K562 (cell line): Measurements from ENCODE around the gene LDAF1. TPM values are rescaled to one million over a fixed set of nuclear protein-coding genes. Genes with fewer than 3 reads are reported as not detected.

ENCODE experiments used
- ATAC-seq: fragments of 200-7000 bp; cut with Tn5 transposase; 3 replicates; pipeline ENCODE4 v1.9.1; 2020; ENCODE audit warnings: moderate library complexity
- BruUV-seq: library from RNA; stranded (reverse); fragments of 400-500 nt; replicated peaks from 2 replicates; lab custom pipeline; 2021; lab: Mats Ljungman, UMichigan
- CTCF ChIA-PET: fragments of 300-600 bp; formaldehyde crosslinking; extraction: SDS; loops from one replicate; lab custom pipeline; 2021; ENCODE audit warnings: low intra/inter-chr PET ratio; lab: Yijun Ruan, JAX
- POLR2A ChIA-PET: fragments of 300-600, 350-650 bp; sonication (Branson Sonifier 250); formaldehyde crosslinking; extraction: SDS; loops from one replicate; lab custom pipeline; 2021; ENCODE audit warnings: antibody characterized with exemption, inconsistent platforms; lab: Yijun Ruan, JAX
- DNase-seq, 4 experiments: peaks; one replicate each; pipeline versions ENCODE4 v3.0.0 to v3.0.0-alpha.2; 2011 to 2018; ENCODE audit warnings: low spot score in 3 of 4, mixed read lengths in 3 of 4; ENCODE audit errors: extremely low read depth in 1 of 4
- FAIRE-seq: peaks from 2 replicates; lab custom pipeline; 2011; peaks lifted over from hg19 to GRCh38; lab: Jason Lieb, UNC
- H2AFZ ChIP-seq: 2 replicates; pipeline ENCODE4 v1.6.0; 2011; ENCODE audit warnings: low read depth, low read length, control low read depth, inconsistent platforms
- H3K27ac ChIP-seq: fragments of 200-600 bp; 3 replicates; pipeline ENCODE4 v1.8.0; 2011; ENCODE audit warnings: low read depth, mild to moderate bottlenecking, control low read depth, inconsistent platforms, low read length, moderate library complexity, mixed read lengths; ENCODE audit errors: extremely low read depth
- H3K27me3 ChIP-seq, 2 experiments: fragments of 300-600 bp in 1 of 2; 2 replicates in 1 of 2; 3 replicates in 1 of 2; pipeline versions ENCODE4 v1.6.0 to v1.8.0; 2011; ENCODE audit warnings: inconsistent platforms in 2 of 2, low read length in 2 of 2, mild to moderate bottlenecking in 1 of 2, mixed read lengths in 1 of 2, moderate library complexity in 1 of 2; ENCODE audit not compliant: control insufficient read depth in 2 of 2, insufficient read depth in 2 of 2
- H3K36me3 ChIP-seq: fragments of 300-600 bp; 3 replicates; pipeline ENCODE4 v1.8.0; 2011; ENCODE audit warnings: mild to moderate bottlenecking, low read length, inconsistent platforms; ENCODE audit not compliant: control insufficient read depth, insufficient read depth
- H3K4me1 ChIP-seq, 2 experiments: fragments of 200-600 bp in 1 of 2; replicated peaks in 1 of 2; 2 replicates in 1 of 2; 3 replicates in 1 of 2; pipeline versions ENCODE4 v1.5.1 to v1.8.0; 2011; ENCODE audit warnings: inconsistent platforms in 2 of 2, low read length in 2 of 2, mild to moderate bottlenecking in 1 of 2, mixed read lengths in 1 of 2, moderate library complexity in 1 of 2; ENCODE audit not compliant: control insufficient read depth in 2 of 2, insufficient read depth in 2 of 2
- H3K4me2 ChIP-seq: 2 replicates; pipeline ENCODE4 v1.6.1; 2011; ENCODE audit warnings: low read length, control low read depth, inconsistent platforms, mixed read lengths; ENCODE audit not compliant: insufficient read depth
- H3K4me3 ChIP-seq: fragments of 200-600 bp; sonication (generic), shearing (Covaris generic); 2 replicates; pipeline ENCODE4 v1.5.1; 2016; ENCODE audit warnings: control low read depth, inconsistent platforms
- H3K79me2 ChIP-seq: fragments of 200-600 bp; 3 replicates; pipeline ENCODE4 v1.8.0; 2011; ENCODE audit warnings: low read length, inconsistent platforms; ENCODE audit not compliant: control insufficient read depth, insufficient read depth
- H3K9ac ChIP-seq, 2 experiments: 2 replicates each; pipeline versions ENCODE4 v1.6.0 to v1.6.1; 2011; ENCODE audit warnings: low read depth in 2 of 2, low read length in 2 of 2, control low read depth in 1 of 2, inconsistent platforms in 1 of 2, mild to moderate bottlenecking in 1 of 2, mixed read lengths in 1 of 2; ENCODE audit not compliant: insufficient read depth in 1 of 2
- H3K9me1 ChIP-seq: one replicate; pipeline ENCODE4 v1.6.0; 2011; ENCODE audit warnings: inconsistent platforms, mild to moderate bottlenecking, low read length, moderate library complexity; ENCODE audit not compliant: control insufficient read depth, insufficient read depth
- H3K9me3 ChIP-seq: replicated peaks from 2 replicates; pipeline ENCODE4 v1.5.1; 2011; ENCODE audit warnings: low read depth, low read length, inconsistent platforms; ENCODE audit not compliant: control insufficient read depth, insufficient read depth
- H4K20me1 ChIP-seq: replicated peaks from 2 replicates; pipeline ENCODE4 v1.6.1; 2011; ENCODE audit warnings: low read length, inconsistent platforms, mixed read lengths; ENCODE audit not compliant: control insufficient read depth, insufficient read depth
- MEIS2 ChIP-seq: fragments of 450-650 bp; IDR thresholded peaks from 2 replicates; pipeline ENCODE4 v1.6.1; 2014; ENCODE audit warnings: mild to moderate bottlenecking; ENCODE audit not compliant: partially characterized antibody
- PBX2 ChIP-seq, 2 experiments: IDR thresholded peaks in 1 of 2; conservative IDR thresholded peaks in 1 of 2; 2 replicates each; pipeline ENCODE4 v1.6.1; 2016; ENCODE audit warnings: low read depth in 2 of 2, mild to moderate bottlenecking in 1 of 2, missing compliant biosample characterization in 1 of 2, missing genetic modification characterization in 1 of 2, moderate library complexity in 1 of 2
- SMARCE1 ChIP-seq: fragments of 450-650 bp; IDR thresholded peaks from 2 replicates; pipeline ENCODE4 v1.7.1; 2016; ENCODE audit warnings: mild to moderate bottlenecking
- YY1 ChIP-seq, 3 experiments: IDR thresholded peaks; 2 replicates each; pipeline ENCODE4 v1.6.1; 2011; ENCODE audit warnings: low read length in 2 of 3, mild to moderate bottlenecking in 2 of 3, moderate library complexity in 2 of 3, borderline replicate concordance in 1 of 3, control low read depth in 1 of 3, low read depth in 1 of 3; ENCODE audit not compliant: insufficient read depth in 3 of 3, insufficient replicate concordance in 2 of 3, control insufficient read depth in 1 of 3, insufficient read length in 1 of 3; ENCODE audit errors: extremely low read depth in 1 of 3
- WGBS: fragments of 100-300 bp; shearing (Covaris generic); methylation state at CpG from one replicate; pipeline ENCODE4 v1.1.6; 2016; ENCODE audit warnings: low coverage, mixed read lengths; ENCODE audit not compliant: insufficient coverage; ENCODE audit errors: missing lambda C conversion rate; 5-methylcytosine and 5-hydroxymethylcytosine counted together
- in situ Hi-C: fragments of 300-500 bp; cut with MboI; formaldehyde crosslinking; loops from 4 replicates; pipeline ENCODE4 v1.15.0; 2018; ENCODE audit warnings: inconsistent platforms, mixed read lengths
- intact Hi-C: fragments of 100-400 bp; cut with micrococcal nuclease; formaldehyde crosslinking; loops from 2 replicates; pipeline ENCODE4 v1.14.2; 2022
- polyA plus RNA-seq, 8 experiments: library from polyadenylated mRNA; depleted of rRNA in 4 of 8; stranded (reverse) in 5 of 8; unstranded in 3 of 8; fragments of >200 nt; fragmentation: Nextera tagmentation in 2 of 8; fragmentation: Illumina TruSeq in 1 of 8; extraction: Ambion mirVana in 2 of 8; extraction: Trizol in 1 of 8; gene quantifications; 2 replicates each; pipeline versions ENCODE4 v1.2.1 to v1.2.3, GENCODE V29; 2011 to 2014; ENCODE audit warnings: inconsistent platforms in 1 of 8, missing spikeins in 1 of 8
- total RNA-seq, 7 experiments: library from RNA; depleted of rRNA in 6 of 7; stranded (reverse); fragments of >200 nt in 6 of 7; fragmentation: Illumina TruSeq in 2 of 7; extraction: Trizol in 2 of 7; gene quantifications; 2 replicates each; pipeline versions ENCODE4 v1.2.1 to v1.2.3, GENCODE V29; 2011 to 2021; ENCODE audit warnings: low replicate concordance in 1 of 7

LDAF1 gene
- total and polyA plus RNA-seq, 9 of the 15 experiments (the other 6 are each of a cell fraction or from before 2014, with no cell fraction given) = 7.0 to 20.1 (median 12.5) TPM

GRCh38 chr16:21145738-21146137, 12.7 kb upstream of the LDAF1 start:
- H3K27ac ChIP-seq = no peak overlapping the region
- ChIA-PET CTCF (no interaction called here), POLR2A (interaction anchor here (0.6 to 1.2 kb wide), 3 partner anchors 10 to 1227 kb away, joined by 3 read pairs; no protein-coding TSS in a partner anchor)
- BruUV-seq = no TSS peak
- H3K4me3 ChIP-seq = no peak overlapping the region
- DNase-seq = no peak
- no peaks in the 10 kb centered on the region for H3K79me2 ChIP-seq
- no peak for ATAC-seq
- in situ Hi-C loops = no loop called here
- no peaks in the 10 kb centered on the region for H3K36me3 ChIP-seq
- H3K4me1 ChIP-seq = peaks cover 4 to 5% of the 10 kb centered on the region in 2 experiments; a peak in 2 of 5 replicates
- H3K27me3 ChIP-seq = peaks cover 6 to 19% of the 10 kb centered on the region in 2 experiments; a peak in 4 of 5 replicates
- no peaks in the 10 kb centered on the region for H3K9me3 ChIP-seq
- H3K4me2 ChIP-seq = no peak overlapping the region
- H2AFZ ChIP-seq = no peak overlapping the region
- no peak for FAIRE-seq
- 4% methylated on average over 5 of the region's 5 CpGs for WGBS
- TF ChIP-seq YY1 (IDR thresholded peaks at IDR 0.05; ENCODE audit: borderline replicate concordance in 1 of 3, control insufficient read depth in 1 of 3, extremely low read depth in 1 of 3, insufficient read depth in 3 of 3, insufficient read length in 1 of 3, insufficient replicate concordance in 2 of 3, low read depth in 1 of 3, low read length in 2 of 3) (no peak), SMARCE1 (no peak), MEIS2 (no peak), PBX2 (CRISPR knock-in tag; IDR thresholded peaks at IDR 0.05; ENCODE audit: low read depth) (no peak), PBX2 (tag; conservative IDR thresholded peaks at IDR 0.05; ENCODE audit: low read depth) (no peak)
- intact Hi-C loops = no loop called here
- H3K9me1 ChIP-seq = peaks cover 3% of the 10 kb centered on the region
- H4K20me1 ChIP-seq = no peaks in the 10 kb centered on the region
- H3K9ac ChIP-seq = no peak overlapping the region
